ENCODE measurements around the gene CRIP2. TPM values are rescaled to one million over a fixed set of nuclear protein-coding genes. Genes with fewer than 3 reads are reported as not detected.

CRIP2 gene
- total and polyA plus RNA-seq, 2 experiments from 2014 or later: 188 to 319 TPM

DNA sequence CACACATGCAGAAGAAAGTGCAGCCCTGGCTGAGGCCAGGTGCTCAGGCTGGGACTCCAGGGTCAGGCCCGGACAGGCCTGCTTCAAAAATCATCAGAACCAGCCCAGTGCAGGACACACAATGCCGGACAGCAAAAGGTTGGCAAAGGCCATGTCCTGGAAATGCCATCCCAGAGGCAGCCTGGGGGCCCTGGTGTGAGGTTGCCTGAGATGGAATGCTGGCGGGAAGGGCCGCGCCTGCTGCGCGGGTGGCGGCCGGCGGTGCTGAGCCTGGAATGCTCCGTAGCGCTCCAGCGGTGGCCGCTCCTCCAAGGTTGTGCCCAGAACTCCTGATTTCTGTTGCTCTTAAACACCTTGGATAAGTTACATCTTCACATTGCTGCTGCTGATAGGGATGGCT is 21.7 kb upstream of the CRIP2 start:
- no peak overlapping the region for H2AFZ ChIP-seq
- H3K9me3 ChIP-seq (ENCODE audit: low read depth): no peaks in the 10 kb centered on the region
- in situ Hi-C loops (cut with MboI): no loop called here
- TF ChIP-seq EZH2 (IDR thresholded peaks at IDR 0.05; ENCODE audit: insufficient read depth, poor library complexity, severe bottlenecking) (no peak), EZH2phosphoT487 (IDR thresholded peaks at IDR 0.05; ENCODE audit: insufficient read depth, low read depth) (no peak)
- peaks cover 6% of the 10 kb centered on the region; the same call in 1 of the 2 replicates for H3K79me2 ChIP-seq (ENCODE audit: insufficient read depth)
- no peak overlapping the region for H3K9ac ChIP-seq
- 91 to 92% methylated on average over 14 of the region's 14 CpGs for WGBS, 2 experiments (ENCODE audit: low coverage in 1 of 2, low lambda C conversion rate in 2 of 2, missing lambda C conversion rate in 2 of 2)
- no peaks in the 10 kb centered on the region for H3F3A ChIP-seq (ENCODE audit: insufficient read depth)
- no peaks in the 10 kb centered on the region for H3K4me1 ChIP-seq (ENCODE audit: insufficient read depth)
- H3K4me3 ChIP-seq: no peak overlapping the region
- DNase-seq: no peak
- H3K27ac ChIP-seq: no peak overlapping the region
- H3K27me3 ChIP-seq (replicated peaks; ENCODE audit: insufficient read depth): no peaks in the 10 kb centered on the region
- no peaks in the 10 kb centered on the region; the same call in 1 of the 2 replicates for H3K36me3 ChIP-seq (ENCODE audit: low read depth)
- H3K9me2 ChIP-seq (ENCODE audit: insufficient read depth): no peaks in the 10 kb centered on the region
- H3K4me2 ChIP-seq (ENCODE audit: unreplicated experiment): no peak overlapping the region
- H4K20me1 ChIP-seq (ENCODE audit: insufficient read depth): no peaks in the 10 kb centered on the region

DNA sequence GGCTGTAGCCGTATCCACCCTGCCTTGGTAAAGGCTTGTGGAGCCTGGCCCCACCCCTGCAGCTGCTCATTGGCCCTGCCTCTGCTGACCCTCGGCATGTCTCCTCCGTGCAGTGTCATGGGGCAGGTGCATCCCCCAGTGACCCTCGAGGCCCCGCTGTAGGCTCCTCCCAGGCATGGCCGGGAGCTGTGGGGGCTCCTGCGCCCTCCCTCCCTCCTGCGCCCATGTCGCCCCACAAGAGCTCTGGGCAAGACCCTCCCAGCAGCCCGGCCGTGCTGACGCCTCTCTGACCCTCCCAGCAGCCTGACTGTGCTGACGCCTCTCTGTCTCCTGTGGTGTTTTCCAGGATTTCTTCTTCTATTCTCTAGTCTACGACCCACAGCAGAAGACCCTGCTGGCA is 20.8 kb upstream of the CRIP2 start:
- no peak overlapping the region for H3K4me2 ChIP-seq (ENCODE audit: unreplicated experiment)
- no peak for DNase-seq
- no peaks in the 10 kb centered on the region for H3K27me3 ChIP-seq (replicated peaks; ENCODE audit: insufficient read depth)
- no peaks in the 10 kb centered on the region for H3K79me2 ChIP-seq (ENCODE audit: insufficient read depth)
- no peaks in the 10 kb centered on the region for H3F3A ChIP-seq (ENCODE audit: insufficient read depth)
- H3K27ac ChIP-seq: no peak overlapping the region
- no peaks in the 10 kb centered on the region; the same call in 1 of the 2 replicates for H3K36me3 ChIP-seq (ENCODE audit: low read depth)
- H2AFZ ChIP-seq: no peak overlapping the region
- no peaks in the 10 kb centered on the region for H4K20me1 ChIP-seq (ENCODE audit: insufficient read depth)
- no peaks in the 10 kb centered on the region for H3K4me1 ChIP-seq (ENCODE audit: insufficient read depth)
- in situ Hi-C loops (cut with MboI): no loop called here
- WGBS, 2 experiments (ENCODE audit: low coverage in 1 of 2, low lambda C conversion rate in 2 of 2, missing lambda C conversion rate in 2 of 2): 87 to 88% methylated on average over 12 to 14 of the region's 14 CpGs
- no peak overlapping the region for H3K9ac ChIP-seq
- no peak overlapping the region for H3K4me3 ChIP-seq
- H3K9me3 ChIP-seq (ENCODE audit: low read depth): no peaks in the 10 kb centered on the region
- no peak for TF ChIP-seq EZH2 (IDR thresholded peaks at IDR 0.05; ENCODE audit: insufficient read depth, poor library complexity, severe bottlenecking)
- no peak for TF ChIP-seq EZH2phosphoT487 (IDR thresholded peaks at IDR 0.05; ENCODE audit: insufficient read depth, low read depth)
- H3K9me2 ChIP-seq (ENCODE audit: insufficient read depth): no peaks in the 10 kb centered on the region

DNA sequence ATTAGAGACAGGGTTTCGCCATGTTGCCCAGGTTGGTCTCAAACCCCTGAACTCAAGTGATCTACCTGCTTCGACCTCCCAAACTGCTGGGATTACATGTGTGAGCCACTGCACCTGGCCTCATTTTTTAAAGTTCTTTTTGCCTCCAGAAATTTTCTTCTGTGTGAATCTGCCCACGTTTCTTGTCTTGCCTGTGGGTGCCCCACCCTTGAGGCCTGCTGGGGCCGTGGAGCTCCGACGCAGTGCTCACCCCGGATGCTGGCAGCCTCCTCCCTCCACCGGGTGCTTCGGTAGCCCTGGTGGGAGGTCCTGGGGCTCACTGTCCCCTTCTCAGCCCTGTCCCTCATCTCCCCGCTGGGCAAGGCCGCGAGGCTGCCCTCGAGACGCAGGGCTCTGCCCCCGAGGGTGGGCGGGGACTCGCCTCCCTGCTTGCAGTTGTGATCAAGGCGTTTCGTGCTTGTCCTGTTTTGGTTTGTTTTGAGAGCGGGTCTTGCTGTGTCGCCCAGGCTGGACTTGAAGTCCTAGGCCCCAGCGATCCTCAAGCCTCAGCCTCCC is 19.5 kb upstream of the CRIP2 start:
- Histone ChIP-seq H2AFZ (no peak overlapping the region), H3F3A (ENCODE audit: insufficient read depth) (no peaks in the 10 kb centered on the region), H3K27me3 (replicated peaks; ENCODE audit: insufficient read depth) (no peaks in the 10 kb centered on the region), H3K9ac (no peak overlapping the region), H3K4me3 (no peak overlapping the region), H3K79me2 (ENCODE audit: insufficient read depth) (no peaks in the 10 kb centered on the region), H3K4me1 (ENCODE audit: insufficient read depth) (no peaks in the 10 kb centered on the region), H3K27ac (no peak overlapping the region), H3K36me3 (ENCODE audit: low read depth) (no peaks in the 10 kb centered on the region; the same call in 1 of the 2 replicates), H3K9me2 (ENCODE audit: insufficient read depth) (no peaks in the 10 kb centered on the region), H3K9me3 (ENCODE audit: low read depth) (no peaks in the 10 kb centered on the region), H4K20me1 (ENCODE audit: insufficient read depth) (no peaks in the 10 kb centered on the region), H3K4me2 (ENCODE audit: unreplicated experiment) (no peak overlapping the region)
- in situ Hi-C loops (cut with MboI): no loop called here
- 83 to 85% methylated on average over 19 to 22 of the region's 22 CpGs for WGBS, 2 experiments (ENCODE audit: low coverage in 1 of 2, low lambda C conversion rate in 2 of 2, missing lambda C conversion rate in 2 of 2)
- DNase-seq: no peak
- no peak for TF ChIP-seq EZH2 (IDR thresholded peaks at IDR 0.05; ENCODE audit: insufficient read depth, poor library complexity, severe bottlenecking)

GRCh38 chr14:105455766-105456660 is 18.6 kb upstream of the CRIP2 start:
- WGBS, 2 experiments (ENCODE audit: low coverage in 1 of 2, low lambda C conversion rate in 2 of 2, missing lambda C conversion rate in 2 of 2): 89% methylated on average over 20 to 22 of the region's 22 CpGs
- no peaks in the 10 kb centered on the region for H3K9me2 ChIP-seq (ENCODE audit: insufficient read depth)
- TF ChIP-seq EZH2 (IDR thresholded peaks at IDR 0.05; ENCODE audit: insufficient read depth, poor library complexity, severe bottlenecking) (no peak), EZH2phosphoT487 (IDR thresholded peaks at IDR 0.05; ENCODE audit: insufficient read depth, low read depth) (no peak)
- in situ Hi-C loops (cut with MboI): no loop called here
- no peak overlapping the region for H3K27ac ChIP-seq
- H3K4me3 ChIP-seq: no peak overlapping the region
- no peaks in the 10 kb centered on the region for H3K27me3 ChIP-seq (replicated peaks; ENCODE audit: insufficient read depth)
- no peak overlapping the region for H2AFZ ChIP-seq
- H3K9ac ChIP-seq: no peak overlapping the region
- DNase-seq: no peak
- H3K9me3 ChIP-seq (ENCODE audit: low read depth): no peaks in the 10 kb centered on the region
- no peaks in the 10 kb centered on the region for H3F3A ChIP-seq (ENCODE audit: insufficient read depth)
- H4K20me1 ChIP-seq (ENCODE audit: insufficient read depth): no peaks in the 10 kb centered on the region
- no peak overlapping the region for H3K4me2 ChIP-seq (ENCODE audit: unreplicated experiment)
- no peaks in the 10 kb centered on the region; the same call in 1 of the 2 replicates for H3K36me3 ChIP-seq (ENCODE audit: low read depth)
- H3K79me2 ChIP-seq (ENCODE audit: insufficient read depth): no peaks in the 10 kb centered on the region
- H3K4me1 ChIP-seq (ENCODE audit: insufficient read depth): no peaks in the 10 kb centered on the region
